Ishikawa (cell line): ENCODE measurements around the gene MS4A12.

Experiments
- CEBPB ChIP-seq: IDR thresholded peaks from 2 replicates; pipeline ENCODE4 v1.6.1; 2012
- CREB1 ChIP-seq: IDR thresholded peaks from 2 replicates; pipeline ENCODE4 v1.6.1; 2012; ENCODE audit warnings: low read depth
- EGR1 ChIP-seq: IDR thresholded peaks from 2 replicates; pipeline ENCODE4 v1.6.1; 2012
- EP300 ChIP-seq: IDR thresholded peaks from 2 replicates; pipeline ENCODE4 v1.6.1; 2012; ENCODE audit warnings: borderline replicate concordance
- FOXM1 ChIP-seq: IDR thresholded peaks from 2 replicates; pipeline ENCODE4 v1.6.1; 2012; ENCODE audit warnings: low read depth, borderline replicate concordance
- MAX ChIP-seq: IDR thresholded peaks from 2 replicates; pipeline ENCODE4 v1.6.1; 2012
- NFIC ChIP-seq: IDR thresholded peaks from 2 replicates; pipeline ENCODE4 v1.6.1; 2012
- RAD21 ChIP-seq: IDR thresholded peaks from 2 replicates; pipeline ENCODE4 v1.6.1; 2012; ENCODE audit warnings: low read depth
- TAF1 ChIP-seq: IDR thresholded peaks from 2 replicates; pipeline ENCODE4 v1.6.1; 2012; ENCODE audit warnings: low read depth, mild to moderate bottlenecking
- TCF12 ChIP-seq: IDR thresholded peaks from 2 replicates; pipeline ENCODE4 v1.6.1; 2012; ENCODE audit warnings: low read depth
- TEAD4 ChIP-seq: IDR thresholded peaks from 2 replicates; pipeline ENCODE4 v1.6.1; 2012
- YY1 ChIP-seq: IDR thresholded peaks from 2 replicates; pipeline ENCODE4 v1.6.1; 2012; ENCODE audit warnings: low read depth
- ZBTB7A ChIP-seq: IDR thresholded peaks from 2 replicates; pipeline ENCODE4 v1.6.1; 2012; ENCODE audit warnings: low read depth
- TF ChIP-seq, protein P1 (sequence below): IDR thresholded peaks from 2 replicates; pipeline ENCODE4 v1.6.1; 2012
- TF ChIP-seq, protein P2 (sequence below): IDR thresholded peaks from 2 replicates; pipeline ENCODE4 v1.6.1; 2012; ENCODE audit warnings: low read depth, mild to moderate bottlenecking

The MS4A12 gene

GRCh38 chr11:60498853-60499252 lies 6.3 kb downstream of the MS4A12 start:
- TF ChIP-seq CREB1 (no peak), EP300 (no peak), CEBPB (no peak), YY1 (no peak), TEAD4 (no peak)

GRCh38 chr11:60500276-60500910 lies 7.8 kb downstream of the MS4A12 start:
- TF ChIP-seq, protein P1, sequence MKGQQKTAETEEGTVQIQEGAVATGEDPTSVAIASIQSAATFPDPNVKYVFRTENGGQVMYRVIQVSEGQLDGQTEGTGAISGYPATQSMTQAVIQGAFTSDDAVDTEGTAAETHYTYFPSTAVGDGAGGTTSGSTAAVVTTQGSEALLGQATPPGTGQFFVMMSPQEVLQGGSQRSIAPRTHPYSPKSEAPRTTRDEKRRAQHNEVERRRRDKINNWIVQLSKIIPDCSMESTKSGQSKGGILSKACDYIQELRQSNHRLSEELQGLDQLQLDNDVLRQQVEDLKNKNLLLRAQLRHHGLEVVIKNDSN, result no peak
- no peak for TF ChIP-seq CEBPB

DNA sequence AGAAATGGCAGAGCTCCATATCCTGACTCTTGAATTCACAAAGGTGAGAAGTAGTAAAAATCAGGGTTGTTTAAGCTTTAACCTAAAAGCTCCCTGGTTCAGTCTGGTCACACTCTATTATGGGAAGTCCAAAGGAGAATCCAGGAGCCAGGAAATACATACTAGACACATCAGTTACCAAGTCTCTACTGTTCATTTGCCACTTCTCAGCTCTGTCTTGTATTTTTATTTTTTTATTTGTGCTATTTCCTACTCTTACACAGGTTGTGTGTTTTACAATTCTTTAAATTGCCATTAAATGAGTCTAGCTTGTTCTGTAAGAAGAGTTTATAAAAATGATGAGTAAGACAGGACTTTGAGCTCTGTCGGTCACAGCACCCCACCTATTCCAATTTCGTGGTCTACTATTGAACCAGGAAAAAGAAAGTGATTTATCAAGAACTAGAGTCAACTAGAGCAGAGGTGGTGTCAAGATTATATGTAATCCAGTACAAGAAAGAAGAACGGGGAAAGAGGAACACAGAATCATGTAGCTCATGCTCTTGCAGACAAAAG lies 9.7 kb downstream of the MS4A12 start:
- TF ChIP-seq CEBPB, result no peak
- TF ChIP-seq, protein P2, sequence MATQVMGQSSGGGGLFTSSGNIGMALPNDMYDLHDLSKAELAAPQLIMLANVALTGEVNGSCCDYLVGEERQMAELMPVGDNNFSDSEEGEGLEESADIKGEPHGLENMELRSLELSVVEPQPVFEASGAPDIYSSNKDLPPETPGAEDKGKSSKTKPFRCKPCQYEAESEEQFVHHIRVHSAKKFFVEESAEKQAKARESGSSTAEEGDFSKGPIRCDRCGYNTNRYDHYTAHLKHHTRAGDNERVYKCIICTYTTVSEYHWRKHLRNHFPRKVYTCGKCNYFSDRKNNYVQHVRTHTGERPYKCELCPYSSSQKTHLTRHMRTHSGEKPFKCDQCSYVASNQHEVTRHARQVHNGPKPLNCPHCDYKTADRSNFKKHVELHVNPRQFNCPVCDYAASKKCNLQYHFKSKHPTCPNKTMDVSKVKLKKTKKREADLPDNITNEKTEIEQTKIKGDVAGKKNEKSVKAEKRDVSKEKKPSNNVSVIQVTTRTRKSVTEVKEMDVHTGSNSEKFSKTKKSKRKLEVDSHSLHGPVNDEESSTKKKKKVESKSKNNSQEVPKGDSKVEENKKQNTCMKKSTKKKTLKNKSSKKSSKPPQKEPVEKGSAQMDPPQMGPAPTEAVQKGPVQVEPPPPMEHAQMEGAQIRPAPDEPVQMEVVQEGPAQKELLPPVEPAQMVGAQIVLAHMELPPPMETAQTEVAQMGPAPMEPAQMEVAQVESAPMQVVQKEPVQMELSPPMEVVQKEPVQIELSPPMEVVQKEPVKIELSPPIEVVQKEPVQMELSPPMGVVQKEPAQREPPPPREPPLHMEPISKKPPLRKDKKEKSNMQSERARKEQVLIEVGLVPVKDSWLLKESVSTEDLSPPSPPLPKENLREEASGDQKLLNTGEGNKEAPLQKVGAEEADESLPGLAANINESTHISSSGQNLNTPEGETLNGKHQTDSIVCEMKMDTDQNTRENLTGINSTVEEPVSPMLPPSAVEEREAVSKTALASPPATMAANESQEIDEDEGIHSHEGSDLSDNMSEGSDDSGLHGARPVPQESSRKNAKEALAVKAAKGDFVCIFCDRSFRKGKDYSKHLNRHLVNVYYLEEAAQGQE, result no peak
- no peak for TF ChIP-seq CREB1
- no peak for TF ChIP-seq TEAD4
- TF ChIP-seq TCF12, result no peak
- TF ChIP-seq TAF1, result no peak
- no peak for TF ChIP-seq EP300
- no peak for TF ChIP-seq RAD21
- TF ChIP-seq NFIC, result no peak
- TF ChIP-seq, protein P1, result no peak
- no peak for TF ChIP-seq FOXM1
- TF ChIP-seq EGR1, result no peak
- TF ChIP-seq YY1, result no peak
- no peak for TF ChIP-seq ZBTB7A
- no peak for TF ChIP-seq MAX

GRCh38 chr11:60504219-60504905 lies 11.8 kb downstream of the MS4A12 start:
- TF ChIP-seq, protein P1, result no peak
- TF ChIP-seq FOXM1, result no peak
- no peak for TF ChIP-seq YY1
- TF ChIP-seq TEAD4, result no peak
- no peak for TF ChIP-seq ZBTB7A
- no peak for TF ChIP-seq TAF1
- no peak for TF ChIP-seq NFIC
- no peak for TF ChIP-seq TCF12
- TF ChIP-seq, protein P2, result no peak

- TF ChIP-seq TCF12 (no peak), ZBTB7A (no peak), YY1 (no peak), CREB1 (no peak), NFIC (no peak), EGR1 (no peak), TEAD4 (no peak), TAF1 (no peak), MAX (no peak), CEBPB (no peak), RAD21 (no peak), EP300 (no peak), FOXM1 (no peak)
- TF ChIP-seq, protein P1, result no peak
- TF ChIP-seq, protein P2, result no peak
These were observed 18.8 kb downstream of the MS4A12 start for GRCh38 chr11:60511393-60511792.
